HG02938 (cell line): ENCODE results near the gene SLC66A2.
"Not testable (repeated sequence)": the region's sequence is repeated elsewhere in the genome, so short reads cannot be mapped to it uniquely, and the experiment has no call there.

Source experiments
- ATAC-seq: cut with Tn5 transposase; IDR thresholded peaks from one replicate; pipeline ENCODE4 v1.9.1; 2021; ENCODE audit warnings: mild to moderate bottlenecking, moderate library complexity; ENCODE audit not compliant: unreplicated experiment

The SLC66A2 gene

DNA sequence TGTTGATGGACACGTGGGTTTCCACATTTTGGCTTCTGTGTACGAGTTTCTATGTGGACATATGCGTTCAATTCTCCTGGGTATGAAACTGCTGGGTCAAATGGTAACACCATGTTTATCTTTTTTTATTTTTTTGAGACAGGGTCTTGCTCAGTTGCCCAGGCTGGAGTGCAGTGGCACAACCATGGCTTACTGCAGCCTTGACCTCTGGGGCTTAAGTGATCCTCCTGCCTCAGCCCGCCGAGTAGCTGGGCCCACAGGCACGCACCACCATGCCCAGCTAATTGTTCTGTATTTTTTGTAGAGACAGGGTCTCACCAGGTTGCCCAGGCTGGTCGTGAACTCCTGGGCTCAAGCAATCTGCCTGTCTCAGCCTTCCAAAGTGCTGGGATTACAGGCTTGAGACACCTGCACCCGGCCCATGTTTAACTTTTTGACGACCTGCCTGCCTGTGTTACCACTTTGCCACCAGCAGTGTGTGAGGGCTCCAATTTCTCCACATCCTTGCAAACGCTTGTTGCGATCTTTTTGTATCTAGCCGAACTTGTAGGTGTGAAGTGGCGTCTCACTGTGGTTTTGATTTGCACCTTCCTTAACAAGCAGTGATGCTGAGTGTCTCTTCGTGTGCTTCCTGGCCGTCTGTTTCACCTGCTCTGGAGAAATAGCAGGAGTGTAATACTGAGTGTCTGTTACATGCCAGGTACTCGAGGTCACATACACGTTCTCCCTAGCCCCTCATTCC, 19.9 kb upstream of the SLC66A2 start:
- no peak for ATAC-seq

GRCh38 chr18:79970419-79971133, 19.1 kb upstream of the SLC66A2 start:
- ATAC-seq: no peak

DNA sequence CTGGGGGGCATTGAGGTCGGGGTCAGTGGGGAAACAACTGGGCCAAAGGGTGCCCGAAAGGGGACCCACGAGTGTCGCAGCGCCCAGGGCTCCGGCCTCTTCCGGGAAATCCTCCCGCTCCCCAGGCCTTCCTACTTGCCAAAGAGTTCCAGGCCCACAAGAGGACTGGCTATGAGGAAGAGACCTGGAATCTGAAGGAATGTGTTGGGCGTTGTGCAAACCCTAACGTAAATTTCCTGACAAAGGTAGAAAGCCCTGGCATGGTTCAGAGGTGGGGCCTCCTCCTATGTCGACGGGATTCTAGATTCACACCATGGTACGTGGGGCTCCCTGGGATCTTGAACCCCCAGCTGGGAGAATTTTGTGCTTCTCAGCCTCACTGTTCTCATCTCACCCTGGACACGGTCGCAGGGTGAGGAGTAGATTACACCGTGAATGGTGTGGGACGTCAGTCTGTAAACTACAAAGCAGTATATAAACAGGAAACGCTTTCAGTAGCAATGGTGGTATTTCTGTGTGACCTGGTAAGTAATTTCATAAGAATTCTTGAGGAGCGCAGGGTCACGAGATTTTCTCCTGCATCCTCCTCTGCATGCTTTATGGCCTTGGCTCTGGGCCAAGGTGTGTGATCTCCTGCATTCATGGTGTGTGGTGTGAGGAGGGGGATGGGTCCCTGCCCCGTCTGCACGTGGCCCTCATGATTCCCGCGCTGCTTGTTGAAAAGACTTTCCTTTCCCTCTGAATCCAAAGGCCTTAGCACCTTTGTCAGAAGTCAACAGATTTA, 13.9 kb upstream of the SLC66A2 start:
- ATAC-seq: no peak

DNA sequence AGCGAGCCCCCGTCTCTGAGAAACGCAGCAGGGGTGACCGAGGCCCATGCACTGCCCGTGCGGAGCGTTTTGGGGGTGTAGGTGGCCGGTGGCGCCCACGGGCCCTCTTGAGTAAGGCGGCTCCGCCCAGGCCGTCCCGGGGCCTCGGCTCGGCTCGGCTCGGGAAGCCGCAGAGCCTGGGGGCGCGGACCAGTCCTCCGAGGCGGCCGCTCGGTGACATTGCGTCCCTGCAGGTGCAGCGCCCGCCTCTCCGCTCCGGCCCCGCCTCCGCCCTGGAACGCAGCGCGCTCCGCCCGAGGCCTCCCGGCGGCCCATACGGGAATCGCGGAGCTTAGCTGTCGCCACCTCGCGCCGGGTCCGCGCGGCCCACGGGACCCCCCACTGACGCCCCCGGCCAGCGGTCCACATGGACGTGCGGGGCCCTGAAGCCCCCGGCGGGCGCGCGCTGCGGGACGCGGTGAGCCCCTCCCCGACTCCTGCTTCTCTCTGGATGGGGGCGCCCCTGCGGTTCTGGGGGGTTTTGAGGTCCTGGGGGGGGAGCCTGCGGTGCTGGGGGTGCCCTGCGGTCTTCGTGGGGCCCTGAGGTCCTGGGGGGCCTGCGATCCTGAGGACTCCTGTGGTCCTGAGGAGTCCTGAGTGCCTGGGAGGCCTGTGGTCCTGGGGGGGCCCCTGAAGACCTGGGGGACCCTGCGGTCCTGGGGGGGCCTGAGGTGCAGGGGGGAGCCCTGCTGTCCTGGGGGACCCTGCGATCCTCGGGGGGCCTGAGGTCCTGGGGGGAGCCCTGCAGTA, 13.1 kb upstream of the SLC66A2 start, which contains the start of gene HSBP1L1:
Gene HSBP1L1, plus strand, starts transcription at position 314 of the 789 bp plus-strand sequence. Its CDS starts 93 bp downstream, at position 407.
- ATAC-seq: peak; percentile 43

- no peak for ATAC-seq
Measured at GRCh38 chr18:79963658-79964329, 12.3 kb upstream of the SLC66A2 start.

- peak; percentile 70 for ATAC-seq
Measured at GRCh38 chr18:79962835-79963657, 11.6 kb upstream of the SLC66A2 start.

- no peak for ATAC-seq
Measured at GRCh38 chr18:79962311-79962710, 10.9 kb upstream of the SLC66A2 start.

- no peak for ATAC-seq
Measured at GRCh38 chr18:79961527-79962291, 10.3 kb upstream of the SLC66A2 start.

GRCh38 chr18:79960921-79961526, 9.6 kb upstream of the SLC66A2 start:
- no peak for ATAC-seq

DNA sequence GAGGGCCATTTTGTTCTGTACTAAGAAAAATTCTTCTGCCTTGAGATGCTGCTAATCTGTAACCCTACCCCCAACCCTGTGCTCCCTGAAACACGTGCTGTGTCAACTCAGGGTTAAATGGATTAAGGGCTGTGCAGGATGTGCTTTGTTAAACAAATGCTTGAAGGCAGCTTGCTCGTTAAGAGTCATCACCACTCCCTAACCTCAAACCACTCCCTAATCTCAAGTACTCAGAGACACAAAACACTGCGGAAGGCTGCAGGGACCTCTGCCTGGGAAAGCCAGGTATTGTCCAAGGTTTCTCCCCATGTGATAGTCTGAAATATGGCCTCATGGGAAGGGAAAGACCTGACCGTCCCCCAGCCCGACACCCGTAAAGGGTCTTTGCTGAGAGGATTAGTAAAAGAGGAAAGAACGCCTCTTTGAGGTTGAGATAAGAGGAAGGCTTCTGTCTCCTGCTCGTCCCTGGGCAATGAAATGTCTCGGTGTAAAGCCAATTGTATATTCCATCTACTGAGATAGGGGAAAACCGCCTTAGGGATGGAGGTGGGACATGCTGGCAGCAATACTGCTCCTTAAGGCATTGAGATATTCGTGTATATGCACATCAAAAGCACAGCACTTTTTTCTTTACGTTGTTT, 8.8 kb upstream of the SLC66A2 start:
- not testable (repeated sequence) for ATAC-seq

- no peak for ATAC-seq
Measured at GRCh38 chr18:79958981-79959380, 7.5 kb upstream of the SLC66A2 start.

DNA sequence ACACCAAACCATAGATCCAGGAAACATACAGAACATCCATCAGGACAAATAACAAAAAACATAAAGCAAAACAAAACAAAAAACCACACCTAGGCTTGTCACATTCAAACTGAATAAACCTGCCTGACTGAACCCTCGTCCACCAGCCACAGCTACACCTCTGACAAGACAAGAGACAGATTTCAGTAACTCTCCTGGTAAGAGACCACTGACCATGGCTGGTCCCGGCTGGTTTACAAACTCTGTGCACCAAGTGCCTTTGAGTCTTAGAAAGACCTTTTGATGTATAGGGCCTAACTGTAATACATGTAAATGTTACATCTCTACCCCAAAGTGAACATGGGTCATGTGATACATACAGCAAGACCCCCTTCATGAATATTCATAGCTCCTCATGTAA, 4.8 kb upstream of the SLC66A2 start:
- no peak for ATAC-seq

DNA sequence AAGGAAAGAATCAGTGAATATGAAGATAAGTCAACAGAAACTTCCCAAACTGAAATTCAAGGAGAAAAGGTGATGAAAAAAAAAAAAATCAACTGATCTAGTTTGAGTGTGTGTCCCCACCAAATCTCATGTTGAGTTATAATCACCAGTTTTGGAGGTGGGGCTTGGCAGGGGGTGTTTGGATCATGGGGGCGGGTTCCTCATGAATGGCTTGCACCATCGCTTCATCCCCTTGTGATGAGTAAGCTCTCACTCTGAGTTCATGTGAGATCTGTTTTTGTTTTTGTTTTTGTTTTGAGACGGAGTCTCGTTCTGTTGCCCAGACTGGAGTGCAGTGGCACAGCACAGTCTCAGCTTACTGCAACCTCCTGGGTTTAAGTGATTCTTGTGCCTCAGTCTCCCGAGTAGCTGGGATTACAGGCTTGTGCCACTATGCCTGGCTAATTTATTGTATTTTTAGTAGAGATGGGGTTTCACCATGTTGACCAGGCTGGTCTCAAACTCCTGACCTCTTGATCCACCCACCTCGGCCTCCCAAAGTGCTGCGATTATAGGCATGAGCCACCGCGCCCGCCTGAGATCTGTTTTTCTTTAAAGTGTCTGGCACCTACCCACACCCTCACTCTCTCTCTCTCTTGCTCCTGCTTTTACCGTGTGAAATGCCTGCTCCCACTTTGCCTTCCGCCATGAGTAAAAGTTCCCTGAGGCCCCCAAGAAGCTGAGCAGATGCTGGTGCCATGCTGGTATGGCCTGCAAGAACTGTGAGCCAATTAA, 4.0 kb upstream of the SLC66A2 start:
- ATAC-seq: no peak

DNA sequence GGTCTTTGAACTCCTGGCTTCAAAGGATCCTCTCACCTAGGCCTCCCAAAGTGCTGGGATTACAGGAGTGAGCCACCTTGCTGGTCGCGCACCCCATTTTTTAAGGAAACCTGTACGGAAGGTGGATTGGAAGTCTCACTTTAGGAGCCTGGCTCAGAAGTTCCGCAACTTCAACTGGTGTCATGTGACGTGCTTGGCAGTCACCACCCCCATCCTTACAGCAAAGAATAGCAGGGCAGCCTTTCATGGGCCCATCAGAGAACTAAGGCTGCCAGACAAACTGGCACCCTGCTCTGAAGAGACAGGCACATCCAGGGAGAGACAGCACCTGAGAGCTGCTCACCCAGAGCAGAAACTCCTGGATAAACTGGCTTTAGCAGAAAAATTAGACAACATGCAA, 3.3 kb upstream of the SLC66A2 start:
- no peak for ATAC-seq

DNA sequence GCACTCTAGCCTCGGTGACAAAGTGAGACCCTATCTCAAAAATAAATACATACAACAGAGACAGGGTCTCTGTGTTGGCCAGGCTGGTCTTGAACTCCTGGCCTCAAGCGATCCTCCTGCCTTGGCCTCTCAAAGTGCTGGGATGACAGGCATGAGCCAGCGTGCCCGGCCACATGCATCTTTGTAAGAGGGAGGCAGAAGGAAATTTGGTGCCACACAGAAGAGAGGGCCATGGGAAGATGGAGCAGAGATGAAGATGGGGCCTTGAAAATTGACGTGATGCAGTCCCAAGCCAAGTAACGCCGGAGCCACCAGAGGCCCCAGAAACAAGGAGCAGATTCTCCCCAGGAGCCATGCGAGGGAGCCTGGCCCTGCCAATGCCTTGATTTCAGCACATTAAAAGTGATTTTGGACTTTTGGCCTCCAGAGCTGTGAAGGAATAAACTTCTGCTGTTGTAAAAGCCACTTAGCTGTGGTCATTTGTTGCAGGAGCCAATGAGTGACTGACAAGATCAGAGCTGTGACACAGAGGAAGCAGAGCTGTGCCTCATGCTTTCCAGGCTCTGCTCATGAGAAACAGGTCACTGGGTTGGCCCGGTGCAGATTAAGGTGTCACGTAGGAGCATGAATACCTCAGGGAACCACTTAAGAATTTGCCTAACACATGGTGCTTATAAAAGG, 2.7 kb upstream of the SLC66A2 start:
- no peak for ATAC-seq

DNA sequence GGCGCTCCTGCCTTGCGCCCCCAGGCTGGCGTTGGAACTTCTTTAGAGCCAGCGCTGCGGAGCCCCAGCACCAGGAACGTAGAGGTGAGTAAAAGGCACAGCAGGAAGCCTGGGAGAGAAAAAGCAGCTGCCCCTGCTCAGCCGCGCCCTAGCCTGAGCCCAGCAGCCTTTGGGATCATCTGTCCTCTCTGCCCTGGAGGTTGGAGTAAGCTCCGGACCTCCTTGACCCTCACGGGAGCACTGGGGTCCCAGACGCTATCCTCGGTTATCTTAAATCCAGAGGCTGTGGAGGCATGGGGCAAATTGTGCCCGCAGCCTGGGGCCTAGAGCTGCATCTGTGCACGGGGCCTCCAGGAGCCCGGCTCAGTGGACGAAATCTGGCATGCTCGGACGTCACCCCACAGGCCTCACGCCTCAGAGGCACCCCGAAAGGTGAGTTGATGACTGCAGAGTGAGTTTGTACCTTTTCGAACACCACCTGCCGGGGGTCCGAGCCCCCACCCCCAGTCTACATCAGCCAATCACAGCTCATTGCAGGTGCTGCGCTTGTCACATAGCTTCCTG, 1.6 kb upstream of the SLC66A2 start:
- ATAC-seq: no peak
